ENCODE measurements around the gene SPATA19. TPM values are rescaled to one million over a fixed set of nuclear protein-coding genes. Genes with fewer than 3 reads are reported as not detected.

Gene SPATA19
- total and polyA plus RNA-seq, 4 donors: not detected

DNA sequence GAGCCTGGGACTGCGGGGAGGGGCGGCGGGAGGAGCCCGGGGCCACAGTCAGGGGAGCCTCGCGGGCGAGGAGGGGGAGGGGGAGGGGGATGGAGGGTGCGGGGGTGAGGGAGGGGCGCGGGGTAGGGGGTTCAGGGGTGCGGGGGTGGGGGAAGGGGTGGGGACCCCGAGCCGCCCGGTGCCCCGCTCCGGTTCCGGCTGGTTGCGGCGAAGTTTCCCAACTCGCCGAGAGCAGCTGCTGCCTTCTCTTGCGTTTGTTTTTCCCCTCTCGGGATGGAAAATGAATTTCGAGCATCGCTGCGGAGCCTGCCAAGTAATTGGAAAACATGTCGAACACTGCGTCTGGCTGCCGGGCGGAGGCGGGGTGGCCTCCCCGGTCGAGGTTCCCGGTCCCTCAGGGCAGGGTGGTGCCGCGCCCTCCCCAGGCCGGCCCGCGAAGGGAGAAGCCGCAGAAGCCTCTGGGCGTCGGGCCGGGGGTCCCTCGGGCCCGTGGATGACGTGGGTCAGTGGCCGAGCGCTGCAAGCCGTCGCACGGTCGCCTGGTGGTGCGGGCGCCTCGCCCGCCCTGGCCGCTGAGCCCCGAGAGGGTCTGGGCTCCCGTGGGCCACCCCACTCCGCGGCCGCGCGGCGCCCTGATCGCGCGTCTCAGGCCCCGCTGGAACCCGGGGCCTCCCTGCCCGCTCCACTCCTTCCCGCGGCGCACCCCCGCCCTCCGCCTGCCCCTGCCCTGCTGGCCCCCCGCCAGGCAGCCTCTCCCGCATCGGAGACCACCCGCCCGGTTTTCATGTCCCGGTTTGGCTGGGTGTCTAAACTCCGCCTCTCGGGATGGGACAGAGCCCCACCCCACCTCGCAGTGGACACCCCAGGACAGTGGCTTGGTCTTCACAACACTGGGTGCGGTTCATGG lies 12.1 kb downstream of the SPATA19 start:
- Histone ChIP-seq H3K27me3 (ENCODE audit: control insufficient read depth in 4 of 4, insufficient read depth in 4 of 4, low read length in 3 of 4) (no peaks in the 10 kb centered on the region), H3K27ac (ENCODE audit: low read depth in 1 of 2, low read length in 2 of 2) (no peak overlapping the region), H3K4me1 (ENCODE audit: control insufficient read depth in 4 of 4, insufficient read depth in 4 of 4, low read length in 3 of 4) (peaks cover 0 to 9% (median 4%) of the 10 kb centered on the region in 4 donors), H3K9me3 (ENCODE audit: control insufficient read depth in 4 of 4, low read length in 3 of 4) (peaks cover 0 to 7% (median 0%) of the 10 kb centered on the region in 4 donors), H3K4me3 (ENCODE audit: low read depth in 1 of 3, low read length in 3 of 3) (no peak overlapping the region), H3K36me3 (ENCODE audit: control insufficient read depth in 4 of 4, insufficient read depth in 3 of 4, low read depth in 1 of 4, low read length in 3 of 4) (no peaks in the 10 kb centered on the region), H3K9ac (ENCODE audit: low read depth in 1 of 2, low read length in 2 of 2) (no peak overlapping the region)
- DNase-seq (ENCODE audit: low spot score): peak; percentile 22
- TF ChIP-seq, protein P1, sequence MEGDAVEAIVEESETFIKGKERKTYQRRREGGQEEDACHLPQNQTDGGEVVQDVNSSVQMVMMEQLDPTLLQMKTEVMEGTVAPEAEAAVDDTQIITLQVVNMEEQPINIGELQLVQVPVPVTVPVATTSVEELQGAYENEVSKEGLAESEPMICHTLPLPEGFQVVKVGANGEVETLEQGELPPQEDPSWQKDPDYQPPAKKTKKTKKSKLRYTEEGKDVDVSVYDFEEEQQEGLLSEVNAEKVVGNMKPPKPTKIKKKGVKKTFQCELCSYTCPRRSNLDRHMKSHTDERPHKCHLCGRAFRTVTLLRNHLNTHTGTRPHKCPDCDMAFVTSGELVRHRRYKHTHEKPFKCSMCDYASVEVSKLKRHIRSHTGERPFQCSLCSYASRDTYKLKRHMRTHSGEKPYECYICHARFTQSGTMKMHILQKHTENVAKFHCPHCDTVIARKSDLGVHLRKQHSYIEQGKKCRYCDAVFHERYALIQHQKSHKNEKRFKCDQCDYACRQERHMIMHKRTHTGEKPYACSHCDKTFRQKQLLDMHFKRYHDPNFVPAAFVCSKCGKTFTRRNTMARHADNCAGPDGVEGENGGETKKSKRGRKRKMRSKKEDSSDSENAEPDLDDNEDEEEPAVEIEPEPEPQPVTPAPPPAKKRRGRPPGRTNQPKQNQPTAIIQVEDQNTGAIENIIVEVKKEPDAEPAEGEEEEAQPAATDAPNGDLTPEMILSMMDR (IDR thresholded peaks at IDR 0.05; ENCODE audit: low read depth, low read length, missing input control): no peak
- TF ChIP-seq TAF1 (conservative IDR thresholded peaks at IDR 0.05) (no peak), JUND (IDR thresholded peaks at IDR 0.05) (no peak), RAD21 (IDR thresholded peaks at IDR 0.05) (no peak)
- TF ChIP-seq, protein P2, sequence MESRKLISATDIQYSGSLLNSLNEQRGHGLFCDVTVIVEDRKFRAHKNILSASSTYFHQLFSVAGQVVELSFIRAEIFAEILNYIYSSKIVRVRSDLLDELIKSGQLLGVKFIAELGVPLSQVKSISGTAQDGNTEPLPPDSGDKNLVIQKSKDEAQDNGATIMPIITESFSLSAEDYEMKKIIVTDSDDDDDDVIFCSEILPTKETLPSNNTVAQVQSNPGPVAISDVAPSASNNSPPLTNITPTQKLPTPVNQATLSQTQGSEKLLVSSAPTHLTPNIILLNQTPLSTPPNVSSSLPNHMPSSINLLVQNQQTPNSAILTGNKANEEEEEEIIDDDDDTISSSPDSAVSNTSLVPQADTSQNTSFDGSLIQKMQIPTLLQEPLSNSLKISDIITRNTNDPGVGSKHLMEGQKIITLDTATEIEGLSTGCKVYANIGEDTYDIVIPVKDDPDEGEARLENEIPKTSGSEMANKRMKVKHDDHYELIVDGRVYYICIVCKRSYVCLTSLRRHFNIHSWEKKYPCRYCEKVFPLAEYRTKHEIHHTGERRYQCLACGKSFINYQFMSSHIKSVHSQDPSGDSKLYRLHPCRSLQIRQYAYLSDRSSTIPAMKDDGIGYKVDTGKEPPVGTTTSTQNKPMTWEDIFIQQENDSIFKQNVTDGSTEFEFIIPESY (IDR thresholded peaks at IDR 0.05): no peak
- TF ChIP-seq, protein P3, sequence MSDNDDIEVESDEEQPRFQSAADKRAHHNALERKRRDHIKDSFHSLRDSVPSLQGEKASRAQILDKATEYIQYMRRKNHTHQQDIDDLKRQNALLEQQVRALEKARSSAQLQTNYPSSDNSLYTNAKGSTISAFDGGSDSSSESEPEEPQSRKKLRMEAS (IDR thresholded peaks at IDR 0.05): no peak
- TF ChIP-seq, protein P4, sequence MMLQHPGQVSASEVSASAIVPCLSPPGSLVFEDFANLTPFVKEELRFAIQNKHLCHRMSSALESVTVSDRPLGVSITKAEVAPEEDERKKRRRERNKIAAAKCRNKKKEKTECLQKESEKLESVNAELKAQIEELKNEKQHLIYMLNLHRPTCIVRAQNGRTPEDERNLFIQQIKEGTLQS (IDR thresholded peaks at IDR 0.05): no peak
- 88% methylated on average over 85 of the region's 86 CpGs for WGBS

DNA sequence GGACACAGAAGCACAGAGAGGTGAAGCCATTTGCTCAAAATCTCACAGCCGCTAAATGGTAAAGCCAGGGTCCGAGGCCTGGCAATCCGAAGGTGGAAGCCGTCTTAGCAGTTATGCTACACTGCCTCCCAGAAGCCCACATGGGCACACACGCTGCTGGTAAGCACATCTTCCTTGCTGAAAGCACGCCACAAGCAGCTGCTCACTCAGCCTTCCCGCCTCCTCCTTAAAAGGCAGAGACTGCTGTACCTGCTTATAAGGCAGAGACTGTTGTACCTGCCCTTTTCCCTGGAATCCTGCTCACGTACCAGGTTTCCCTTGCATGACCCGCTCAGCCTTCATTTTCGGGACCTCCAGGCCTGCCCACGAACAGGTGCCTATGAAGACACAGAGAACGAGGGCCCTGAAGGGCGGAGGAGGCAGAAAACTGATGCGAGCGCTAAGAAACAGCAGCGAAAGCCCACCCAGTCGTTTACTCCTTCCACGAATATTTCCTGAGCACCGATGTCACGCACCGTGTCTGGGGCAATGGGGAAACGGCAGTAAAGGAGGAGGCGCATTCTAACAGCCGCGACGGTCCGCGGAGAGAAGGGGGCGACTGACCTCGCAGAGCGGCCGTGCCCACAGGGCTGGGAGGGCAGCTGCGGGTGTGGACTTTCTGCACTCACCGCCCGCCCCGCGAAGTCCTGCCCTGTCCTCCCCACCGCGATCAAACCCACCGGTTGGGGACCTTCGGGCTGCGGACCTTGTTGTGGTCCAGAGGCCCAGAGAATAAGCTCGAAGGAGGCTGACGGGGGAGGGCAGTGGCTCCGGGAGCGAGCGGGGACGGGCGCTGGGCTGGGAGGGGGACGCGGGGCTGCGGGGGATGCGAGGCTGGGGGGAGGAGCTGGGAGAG lies 13.0 kb downstream of the SPATA19 start:
- 79% methylated on average over 53 of the region's 53 CpGs for WGBS
- DNase-seq (ENCODE audit: low spot score): peak; percentile 23
- TF ChIP-seq, protein P1 (IDR thresholded peaks at IDR 0.05; ENCODE audit: low read depth, low read length, missing input control): no peak
- no peak for TF ChIP-seq YY1 (IDR thresholded peaks at IDR 0.05)
- no peak for TF ChIP-seq TAF1 (conservative IDR thresholded peaks at IDR 0.05)
- TF ChIP-seq, protein P5, sequence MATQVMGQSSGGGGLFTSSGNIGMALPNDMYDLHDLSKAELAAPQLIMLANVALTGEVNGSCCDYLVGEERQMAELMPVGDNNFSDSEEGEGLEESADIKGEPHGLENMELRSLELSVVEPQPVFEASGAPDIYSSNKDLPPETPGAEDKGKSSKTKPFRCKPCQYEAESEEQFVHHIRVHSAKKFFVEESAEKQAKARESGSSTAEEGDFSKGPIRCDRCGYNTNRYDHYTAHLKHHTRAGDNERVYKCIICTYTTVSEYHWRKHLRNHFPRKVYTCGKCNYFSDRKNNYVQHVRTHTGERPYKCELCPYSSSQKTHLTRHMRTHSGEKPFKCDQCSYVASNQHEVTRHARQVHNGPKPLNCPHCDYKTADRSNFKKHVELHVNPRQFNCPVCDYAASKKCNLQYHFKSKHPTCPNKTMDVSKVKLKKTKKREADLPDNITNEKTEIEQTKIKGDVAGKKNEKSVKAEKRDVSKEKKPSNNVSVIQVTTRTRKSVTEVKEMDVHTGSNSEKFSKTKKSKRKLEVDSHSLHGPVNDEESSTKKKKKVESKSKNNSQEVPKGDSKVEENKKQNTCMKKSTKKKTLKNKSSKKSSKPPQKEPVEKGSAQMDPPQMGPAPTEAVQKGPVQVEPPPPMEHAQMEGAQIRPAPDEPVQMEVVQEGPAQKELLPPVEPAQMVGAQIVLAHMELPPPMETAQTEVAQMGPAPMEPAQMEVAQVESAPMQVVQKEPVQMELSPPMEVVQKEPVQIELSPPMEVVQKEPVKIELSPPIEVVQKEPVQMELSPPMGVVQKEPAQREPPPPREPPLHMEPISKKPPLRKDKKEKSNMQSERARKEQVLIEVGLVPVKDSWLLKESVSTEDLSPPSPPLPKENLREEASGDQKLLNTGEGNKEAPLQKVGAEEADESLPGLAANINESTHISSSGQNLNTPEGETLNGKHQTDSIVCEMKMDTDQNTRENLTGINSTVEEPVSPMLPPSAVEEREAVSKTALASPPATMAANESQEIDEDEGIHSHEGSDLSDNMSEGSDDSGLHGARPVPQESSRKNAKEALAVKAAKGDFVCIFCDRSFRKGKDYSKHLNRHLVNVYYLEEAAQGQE (IDR thresholded peaks at IDR 0.05): no peak
- TF ChIP-seq GABPA (IDR thresholded peaks at IDR 0.05 in 1 of 2, conservative IDR thresholded peaks at IDR 0.05 in 1 of 2): no peak
- TF ChIP-seq, protein P3 (IDR thresholded peaks at IDR 0.05): no peak
- TF ChIP-seq, protein P4 (IDR thresholded peaks at IDR 0.05): no peak
- TF ChIP-seq SP1 (IDR thresholded peaks at IDR 0.05): no peak
- TF ChIP-seq FOXA2 (IDR thresholded peaks at IDR 0.05): no peak
- no peak for TF ChIP-seq JUND (IDR thresholded peaks at IDR 0.05)
- no peak for TF ChIP-seq RAD21 (IDR thresholded peaks at IDR 0.05)
- no peak for TF ChIP-seq HNF4G (IDR thresholded peaks at IDR 0.05)
- TF ChIP-seq NR2F2 (IDR thresholded peaks at IDR 0.05): no peak
- no peak for TF ChIP-seq RXRA (IDR thresholded peaks at IDR 0.05)
- no peak for TF ChIP-seq HNF4A (conservative IDR thresholded peaks at IDR 0.05)

More for the DNA sequence above, 13.0 kb downstream of the SPATA19 start:
- H3K27ac ChIP-seq (ENCODE audit: low read depth in 1 of 2, low read length in 2 of 2): no peak overlapping the region
- no peak overlapping the region for H3K4me3 ChIP-seq (ENCODE audit: low read depth in 1 of 3, low read length in 3 of 3)
- H3K9me3 ChIP-seq (ENCODE audit: control insufficient read depth in 4 of 4, low read length in 3 of 4): no peaks in the 10 kb centered on the region
- no peaks in the 10 kb centered on the region for H3K36me3 ChIP-seq (ENCODE audit: control insufficient read depth in 4 of 4, insufficient read depth in 3 of 4, low read depth in 1 of 4, low read length in 3 of 4)
- H3K4me1 ChIP-seq (ENCODE audit: control insufficient read depth in 4 of 4, insufficient read depth in 4 of 4, low read length in 3 of 4): peaks cover 0 to 9% (median 4%) of the 10 kb centered on the region in 4 donors
- H3K27me3 ChIP-seq (ENCODE audit: control insufficient read depth in 4 of 4, insufficient read depth in 4 of 4, low read length in 3 of 4): no peaks in the 10 kb centered on the region
- no peak overlapping the region for H3K9ac ChIP-seq (ENCODE audit: low read depth in 1 of 2, low read length in 2 of 2)

Measured in liver (tissue), 9 donors.